NCI-H460 (cell line): ENCODE data around the gene RHOH. TPM values are rescaled to one million over a fixed set of nuclear protein-coding genes. Genes with fewer than 3 reads are reported as not detected.

Experiments
- DNase-seq: peaks from one replicate; pipeline ENCODE4 v3.0.0-alpha.2; 2016; ENCODE audit warnings: low read depth; ENCODE audit errors: extremely low read depth
- total RNA-seq: library from RNA; depleted of rRNA; stranded (reverse); fragments of >200 nt; shearing (Covaris generic); gene quantifications from 2 replicates; pipeline ENCODE4 v1.2.3, GENCODE V29; 2014

Gene RHOH
- total RNA-seq, 1 experiment from 2014 or later, result 7.3 TPM

- DNase-seq, result no peak
Observed at GRCh38 chr4:40202474-40202873, 5.6 kb downstream of the RHOH start.

DNA sequence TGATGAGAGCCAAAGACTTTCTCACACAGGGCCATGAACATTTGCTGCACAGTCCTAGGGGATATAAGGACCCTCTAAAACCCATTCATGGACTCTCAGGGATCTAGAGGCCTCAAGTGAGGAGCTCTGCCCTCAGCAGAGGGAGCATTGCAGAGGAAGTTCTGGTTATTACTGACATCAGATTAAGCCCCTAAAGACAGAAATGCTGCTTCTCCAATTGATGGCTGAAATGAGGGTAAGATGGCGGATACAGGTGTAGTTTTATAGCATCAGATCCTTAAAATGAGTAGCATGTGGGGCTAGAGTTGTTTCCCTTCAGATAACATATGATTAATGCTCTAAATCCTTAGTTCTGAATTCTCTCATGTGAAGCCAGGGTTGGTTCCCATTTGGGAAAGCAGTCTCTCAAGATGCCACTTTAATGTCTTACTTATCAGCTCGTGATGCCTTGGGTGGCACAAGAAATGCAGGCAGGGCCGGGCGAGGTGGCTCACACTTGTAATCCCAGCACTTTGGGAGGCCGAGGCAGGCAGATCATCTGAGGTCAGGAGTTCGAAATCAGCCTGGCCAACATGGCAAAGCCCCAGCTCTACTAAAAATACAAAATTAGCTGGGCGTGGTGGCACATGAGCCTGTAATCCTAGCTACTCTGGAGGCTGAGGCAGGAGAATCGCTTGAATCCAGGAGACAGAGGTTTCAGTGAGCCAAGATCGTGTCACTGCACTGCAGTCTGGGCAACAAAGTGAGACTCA is 7.9 kb downstream of the RHOH start:
- no peak for DNase-seq

DNA sequence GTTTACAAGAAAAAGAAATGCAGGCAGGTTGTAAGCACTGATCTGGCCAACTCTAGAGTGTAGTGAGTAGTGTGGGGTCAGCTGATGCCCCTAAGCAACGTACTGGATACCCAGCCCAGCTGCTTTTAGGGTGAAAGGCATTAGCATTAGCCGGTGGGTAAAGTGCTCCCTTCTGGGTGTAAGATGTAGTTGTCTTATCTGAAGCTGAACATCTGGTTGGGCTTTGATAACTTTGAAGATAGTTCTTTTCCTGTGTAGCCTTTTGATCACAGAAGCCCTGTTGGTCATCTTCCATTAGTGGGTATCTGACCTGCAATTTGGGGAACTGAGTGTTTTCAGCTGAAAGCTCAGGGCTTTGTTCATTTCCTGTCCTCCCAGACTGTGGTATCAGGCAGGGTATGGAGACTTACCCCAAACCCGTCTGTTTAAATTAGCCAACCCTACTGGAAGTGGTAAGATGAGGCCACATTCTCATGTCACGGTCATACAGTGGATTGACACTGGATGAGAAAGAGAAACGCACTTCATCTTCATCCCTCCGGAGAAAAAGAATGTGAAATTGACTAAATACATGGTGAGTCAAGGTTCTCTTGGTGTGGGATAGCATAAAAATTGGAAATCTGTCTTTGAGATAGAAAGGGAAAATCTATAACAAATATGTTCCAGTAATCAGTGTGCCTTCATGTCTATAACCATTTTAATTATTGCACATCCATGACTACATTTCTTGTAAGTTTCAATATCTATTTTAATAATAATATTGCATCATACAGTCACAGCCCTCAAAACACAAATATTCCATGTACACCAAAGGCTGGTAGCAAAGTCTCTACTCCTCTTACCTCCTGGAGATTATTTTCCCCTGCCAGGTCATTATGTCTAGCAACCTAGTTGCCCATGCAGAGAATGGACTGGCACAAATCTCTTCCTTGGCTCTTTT is 8.7 kb downstream of the RHOH start:
- no peak for DNase-seq

- no peak for DNase-seq
Observed at GRCh38 chr4:40206426-40206825, 9.6 kb downstream of the RHOH start.

DNA sequence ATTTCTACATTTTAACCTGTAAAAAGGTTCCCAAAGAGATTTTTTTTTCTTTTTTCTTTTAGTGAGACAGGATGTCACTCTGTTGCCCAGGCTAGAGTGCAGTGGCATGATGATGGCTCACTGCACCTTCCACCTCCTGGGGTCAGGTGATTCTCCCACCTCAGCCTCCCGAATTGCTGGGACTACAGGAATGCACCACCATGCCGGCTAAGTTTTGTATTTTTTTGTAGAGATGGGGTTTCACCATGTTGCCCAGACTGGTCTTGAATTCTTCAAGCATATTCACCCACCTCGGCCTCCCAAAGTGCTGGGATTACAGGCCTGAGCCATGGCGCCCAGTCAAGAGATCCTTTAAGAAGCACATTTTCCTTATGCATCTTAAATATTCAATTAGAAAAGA is 12.6 kb downstream of the RHOH start:
- no peak for DNase-seq

GRCh38 chr4:40210776-40211175 is 13.9 kb downstream of the RHOH start:
- no peak for DNase-seq

DNA sequence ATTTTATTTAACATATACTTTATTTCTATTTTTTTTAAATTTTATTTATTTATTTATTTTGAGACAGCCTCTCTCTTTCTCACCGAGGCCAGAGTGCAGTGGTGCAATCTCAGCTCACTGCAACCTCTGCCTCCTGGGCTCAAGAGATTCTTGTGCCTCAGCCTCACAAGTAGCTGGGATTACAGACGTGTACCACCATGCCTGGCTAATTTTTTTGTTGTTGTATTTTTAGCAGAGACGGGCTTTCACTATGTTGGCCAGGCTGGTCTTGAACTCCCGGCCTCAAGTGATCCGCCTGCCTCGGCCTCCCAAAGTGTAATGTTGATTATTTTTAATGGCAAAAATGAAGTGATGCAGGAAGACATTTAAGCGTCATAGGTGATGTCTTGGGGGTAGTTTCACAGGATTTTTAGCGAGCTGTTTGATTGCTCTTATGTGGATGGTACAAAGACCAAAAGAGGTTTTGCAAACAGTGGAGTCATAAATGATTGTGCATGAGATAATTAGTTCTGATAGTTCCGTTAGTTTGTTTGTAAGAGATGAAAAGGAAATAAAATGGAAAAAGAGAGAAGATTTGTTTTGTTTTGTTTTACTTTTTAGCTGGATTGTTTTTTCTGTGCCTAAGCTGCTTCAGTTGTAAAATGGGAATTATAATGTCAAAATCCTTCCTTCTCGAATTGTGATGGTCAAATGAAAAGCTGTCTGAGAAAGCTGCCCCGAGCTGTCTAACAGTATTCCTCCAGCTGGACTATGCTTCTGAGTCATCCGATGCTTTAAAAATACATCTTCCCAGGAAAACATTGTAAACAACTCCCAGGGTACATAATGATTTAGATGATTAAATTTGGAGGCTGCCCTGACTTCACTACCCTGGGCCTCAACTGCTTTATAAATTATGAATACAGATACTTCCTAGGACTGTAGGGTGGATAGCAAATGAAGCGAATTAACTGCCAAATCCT is 14.7 kb downstream of the RHOH start:
- no peak for DNase-seq

DNA sequence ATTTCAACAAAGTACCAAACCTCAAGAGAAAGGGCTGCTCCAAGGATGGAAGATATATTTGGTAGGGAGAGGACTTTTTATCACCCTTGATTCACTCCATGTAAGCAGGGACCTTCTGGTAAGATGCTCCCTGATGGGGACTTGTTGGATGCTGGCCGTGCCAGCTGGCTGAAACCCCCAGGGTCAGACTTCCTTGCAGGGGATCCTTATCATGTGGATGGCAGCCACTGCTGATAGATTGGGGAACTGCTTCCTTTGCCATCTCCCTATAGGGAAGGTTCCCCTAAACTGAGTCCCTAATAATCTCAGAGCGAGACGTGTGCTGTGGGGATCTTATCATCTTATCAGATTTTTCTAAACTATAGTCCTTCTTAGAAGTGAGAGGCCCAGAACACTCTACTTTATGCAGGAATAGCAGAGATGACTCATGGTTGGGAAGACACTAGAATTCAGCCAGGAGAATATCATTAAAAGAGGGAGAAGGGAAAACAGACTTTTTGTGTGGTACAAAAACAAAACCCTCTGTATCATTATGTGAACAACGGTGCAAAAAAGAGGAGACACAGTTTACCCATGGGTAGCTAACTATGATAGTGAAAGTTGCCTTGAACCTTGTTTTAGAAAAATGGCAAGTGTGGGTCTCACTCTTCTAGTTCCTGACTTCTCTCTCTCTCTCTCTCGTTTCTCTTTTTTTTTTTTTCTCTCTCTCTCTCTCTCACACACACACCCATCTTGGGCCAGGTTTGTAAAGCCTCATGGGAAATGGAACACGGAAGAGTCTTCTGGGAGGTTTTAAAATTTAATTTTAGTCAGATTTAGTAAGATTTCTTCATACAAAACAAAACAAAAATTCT is 16.1 kb downstream of the RHOH start:
- no peak for DNase-seq

DNA sequence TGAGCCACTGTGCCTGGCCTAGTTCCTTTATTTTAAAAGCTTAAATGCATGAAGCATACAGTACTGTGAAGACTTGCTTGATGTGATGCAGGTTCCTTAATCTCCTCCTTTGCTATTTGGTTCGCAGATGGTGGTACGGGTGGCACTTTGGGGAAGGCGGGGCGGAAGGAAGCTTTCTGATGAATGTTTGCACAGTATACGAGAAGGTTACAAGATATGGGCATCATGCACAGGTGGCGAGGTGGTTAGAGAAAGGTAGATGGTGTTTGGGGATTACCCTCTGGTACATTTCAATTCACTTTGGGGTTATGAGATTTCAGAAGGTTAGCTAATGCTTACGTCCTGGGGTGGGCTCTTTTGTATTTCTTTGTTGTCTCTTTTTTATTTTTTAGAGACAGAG is 17.2 kb downstream of the RHOH start:
- no peak for DNase-seq

DNA sequence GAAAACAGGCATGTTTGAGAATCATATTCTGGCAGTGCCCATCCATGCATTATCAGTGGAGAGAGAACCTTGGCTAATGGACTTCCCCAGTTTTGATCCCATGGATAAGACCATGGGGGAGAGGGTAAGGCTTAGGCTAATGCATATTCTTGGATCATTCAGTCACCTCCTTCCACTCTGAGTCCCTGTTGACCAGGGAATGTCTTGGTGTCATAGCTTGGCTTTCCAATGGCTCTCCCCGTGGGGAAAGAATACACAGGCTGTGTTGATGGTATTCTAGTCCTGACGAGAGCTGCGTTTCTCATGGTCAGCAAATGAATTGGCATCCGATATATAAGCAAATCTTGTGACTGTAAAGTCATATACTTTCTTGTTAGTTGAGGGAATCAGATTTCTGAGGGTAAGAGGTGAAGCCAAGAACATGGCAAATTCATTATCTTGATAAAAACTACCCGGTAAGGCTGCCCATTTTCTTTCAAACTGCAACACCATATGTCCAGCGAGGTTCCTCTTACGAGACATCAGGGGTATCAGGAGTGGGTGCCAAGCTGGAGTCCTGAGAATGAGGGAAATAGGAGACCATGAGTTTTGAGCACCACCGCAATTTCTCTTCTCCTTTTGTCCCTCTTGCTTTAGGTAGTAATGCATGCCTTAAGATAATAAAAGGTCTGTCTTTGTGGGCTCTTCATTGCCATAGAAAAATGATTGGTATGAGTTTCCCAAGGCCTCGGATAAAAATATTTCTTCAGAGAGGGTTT is 18.0 kb downstream of the RHOH start:
- no peak for DNase-seq

DNA sequence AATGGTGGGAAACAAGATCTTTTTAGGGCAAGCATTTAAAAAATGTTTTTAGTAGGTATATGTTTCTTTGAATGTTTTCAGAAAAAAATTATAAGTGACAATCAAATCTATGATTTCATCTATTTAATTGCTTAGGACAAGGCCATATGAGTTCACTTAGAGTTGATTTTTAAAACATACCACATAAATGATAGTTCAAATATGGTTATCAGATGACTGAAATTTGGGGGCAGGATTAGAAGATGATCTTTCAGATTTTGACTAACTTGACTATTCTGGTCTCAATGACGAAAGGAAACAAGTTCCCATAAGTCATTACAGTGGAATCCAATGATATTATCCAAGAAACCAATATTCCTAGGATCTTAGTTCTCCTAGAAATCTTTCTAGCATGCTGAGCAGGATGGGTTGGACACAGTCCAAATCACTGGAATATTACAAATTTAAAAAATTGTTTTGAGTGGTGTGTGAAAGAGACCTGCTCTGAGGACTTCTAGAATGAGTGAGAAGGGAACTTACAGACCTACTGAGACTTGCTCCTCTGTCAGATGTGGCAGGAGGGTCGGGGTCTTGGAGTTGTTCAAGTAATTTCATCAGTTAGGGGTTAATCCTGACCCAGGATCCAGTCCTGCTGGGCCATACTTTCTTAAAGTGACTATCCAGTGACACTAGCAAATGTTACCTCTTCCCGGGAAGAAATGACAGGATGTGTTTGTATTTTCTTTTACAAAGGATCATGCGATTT is 20.0 kb downstream of the RHOH start:
- no peak for DNase-seq

- no peak for DNase-seq
Observed at GRCh38 chr4:40221744-40222143, 24.9 kb downstream of the RHOH start.

DNA sequence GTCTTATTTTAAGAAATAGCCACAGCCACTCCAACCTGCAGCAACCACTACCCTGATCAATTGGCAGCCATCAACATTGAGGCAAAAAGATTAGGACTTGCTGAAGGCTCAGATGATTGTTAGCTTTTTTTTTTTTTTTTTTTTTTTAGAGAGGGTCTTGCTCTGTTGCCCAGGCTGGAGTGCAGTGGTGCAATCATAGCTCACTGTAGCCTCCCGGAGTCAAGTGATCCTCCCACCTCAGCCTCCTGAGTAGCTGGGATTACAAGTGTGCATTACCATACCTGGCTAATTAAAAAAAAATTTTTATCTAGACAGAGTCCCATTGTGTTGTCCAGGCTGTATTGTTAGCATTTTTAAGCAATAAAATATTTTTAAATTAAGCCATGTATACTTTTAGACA is 26.5 kb downstream of the RHOH start:
- no peak for DNase-seq

GRCh38 chr4:40224432-40224831 is 27.6 kb downstream of the RHOH start:
- no peak for DNase-seq

DNA sequence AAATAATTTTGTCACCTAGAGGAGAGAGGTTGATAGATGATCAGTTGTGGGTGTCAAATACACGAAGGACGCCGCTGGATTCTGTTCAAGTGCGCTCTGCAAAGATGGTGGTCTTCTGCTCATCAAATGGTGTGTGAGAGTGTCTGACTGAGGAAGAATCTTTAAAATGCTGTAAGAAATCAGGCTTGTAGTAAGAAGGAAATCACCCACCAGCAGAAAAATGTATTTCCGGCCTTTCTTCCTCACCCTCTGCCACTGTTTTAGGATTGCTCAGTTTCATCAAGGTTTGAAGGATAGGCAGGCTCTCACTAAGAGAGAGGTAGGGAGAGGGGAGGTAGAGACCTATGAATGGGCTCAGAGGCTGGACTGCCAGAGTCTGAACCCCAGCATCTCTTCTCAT is 28.7 kb downstream of the RHOH start:
- no peak for DNase-seq

- DNase-seq, result no peak
Observed at GRCh38 chr4:40227284-40227683, 30.5 kb downstream of the RHOH start.

DNA sequence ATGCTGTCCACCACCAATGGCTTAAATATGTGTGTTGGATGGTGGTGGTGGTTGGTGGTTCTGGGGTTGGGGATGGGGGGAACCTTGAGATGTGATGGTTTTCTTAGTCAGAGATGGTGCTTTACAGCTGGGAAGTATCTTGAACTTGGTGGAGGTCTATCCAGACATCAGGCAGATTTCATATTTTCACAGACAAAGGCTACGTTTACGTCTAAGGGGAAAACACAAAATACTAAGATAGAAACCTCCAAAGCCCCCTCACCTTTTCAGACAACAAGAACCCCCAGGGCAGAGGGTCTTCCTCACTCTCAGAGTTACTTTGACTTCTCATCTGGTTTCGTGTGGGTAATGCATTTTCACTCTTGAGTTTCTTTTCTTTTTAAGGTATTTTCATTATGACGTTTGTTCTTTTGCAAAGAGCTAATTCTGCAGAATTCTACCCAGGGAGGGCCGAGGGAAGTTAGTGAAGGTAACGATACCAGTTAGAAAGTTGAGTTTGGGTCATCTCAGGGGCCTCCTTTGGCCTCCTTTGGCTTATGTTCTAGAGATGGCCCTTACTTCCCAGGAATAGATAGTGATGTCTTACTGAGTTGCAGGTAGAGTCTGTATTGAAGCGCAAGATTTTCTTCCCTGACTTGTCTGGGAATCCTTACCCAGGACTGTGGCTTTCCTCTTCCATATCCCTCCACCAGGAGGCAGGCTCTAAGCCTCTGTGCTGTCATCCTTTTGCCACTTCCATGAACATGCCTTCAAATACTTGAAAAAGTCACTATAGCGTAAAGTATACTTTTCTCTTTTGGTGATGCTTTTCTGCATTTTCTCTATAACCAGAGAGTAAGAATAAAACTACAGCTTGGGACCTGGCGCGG is 31.9 kb downstream of the RHOH start:
- DNase-seq, result no peak
